HUDEP-2 (cell line): ENCODE data around the gene MFSD6.

Experiments
- DNase-seq, 76 experiments: peaks; one replicate each; lab custom pipeline; 2025; ENCODE audit not compliant: unreplicated experiment in 76 of 76; lab: John Stamatoyannopoulos, UW

MFSD6 gene

DNA sequence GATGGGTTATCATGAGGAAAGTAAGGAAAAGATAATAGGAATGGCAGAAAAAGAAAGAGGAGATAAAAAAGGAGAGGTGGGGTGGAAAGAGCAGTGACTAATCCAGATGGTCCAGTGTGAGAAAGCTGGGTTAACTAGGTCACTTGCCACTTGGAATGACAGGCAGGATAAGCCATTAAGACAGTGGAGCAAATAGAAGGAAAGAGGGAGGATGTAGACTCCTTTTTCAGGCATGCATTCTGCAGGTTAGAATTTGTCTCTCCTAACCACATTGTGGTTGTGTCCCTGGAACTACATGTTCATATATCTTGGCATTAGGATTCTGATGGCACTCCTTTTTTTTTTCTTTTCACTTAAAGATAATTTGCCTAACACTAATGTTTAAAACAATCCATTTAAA lies 139.7 kb downstream of the MFSD6 start:
- DNase-seq, result no peak

DNA sequence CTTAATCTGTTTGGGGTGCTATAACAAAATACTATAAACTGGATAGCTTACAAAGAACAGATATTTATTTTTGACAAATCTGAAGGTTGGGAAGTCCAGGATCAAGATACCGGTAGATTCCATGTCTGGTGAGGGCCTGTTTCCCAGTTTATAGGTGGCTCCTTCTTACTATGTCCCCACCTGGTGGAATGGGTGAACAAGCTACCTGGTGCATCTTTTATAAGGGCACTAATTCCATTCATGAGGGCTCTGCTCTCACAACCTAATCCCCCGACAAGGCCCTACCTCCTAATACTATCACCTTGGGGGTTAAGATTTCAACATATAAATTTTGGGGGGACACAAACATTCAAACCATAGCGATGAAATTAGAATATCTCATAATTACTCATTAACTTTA lies 142.0 kb downstream of the MFSD6 start:
- DNase-seq, result no peak
